NCI-H2196 treated with DMSO at 0.1 percent for 48 hours (cell line): ENCODE results near the gene OPRL1.
"Not testable (repeated sequence)": the region's sequence is repeated elsewhere in the genome, so short reads cannot be mapped to it uniquely, and the experiment has no call there.

Experiments
- DNase-seq: peaks from one replicate; lab custom pipeline; 2025; ENCODE audit not compliant: unreplicated experiment; lab: John Stamatoyannopoulos, UW

Gene OPRL1

DNA sequence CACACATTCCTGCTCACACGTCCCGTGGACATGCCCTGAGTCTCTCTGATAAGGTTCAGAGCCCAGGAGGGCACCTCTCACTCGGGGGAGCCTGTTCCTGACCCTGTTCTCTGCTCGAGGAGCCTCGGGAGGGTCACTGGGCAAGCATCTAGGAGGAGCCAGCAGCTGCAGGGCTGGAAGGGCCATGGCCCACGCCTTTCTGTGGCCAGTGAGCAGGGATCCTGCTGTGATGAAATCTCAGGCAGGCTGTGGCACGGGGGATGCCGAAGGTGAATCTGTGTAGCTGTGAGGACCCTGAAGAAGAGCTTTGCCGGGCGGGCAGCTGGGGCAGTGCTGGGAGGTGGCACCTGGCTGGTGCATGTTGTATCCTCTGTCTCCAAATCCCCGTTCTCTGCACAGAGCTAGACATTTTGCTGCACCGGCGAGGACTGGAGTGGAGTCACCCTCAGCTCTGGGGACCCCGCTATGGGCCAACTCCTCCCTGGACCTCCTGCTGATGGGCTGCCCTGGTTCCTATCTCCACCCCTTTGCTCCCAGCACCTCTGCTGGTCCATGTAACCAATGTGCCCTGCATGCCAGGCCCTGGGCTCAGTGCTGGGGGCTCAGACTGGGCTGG lies 34.6 kb downstream of the OPRL1 start:
- DNase-seq = no peak

DNA sequence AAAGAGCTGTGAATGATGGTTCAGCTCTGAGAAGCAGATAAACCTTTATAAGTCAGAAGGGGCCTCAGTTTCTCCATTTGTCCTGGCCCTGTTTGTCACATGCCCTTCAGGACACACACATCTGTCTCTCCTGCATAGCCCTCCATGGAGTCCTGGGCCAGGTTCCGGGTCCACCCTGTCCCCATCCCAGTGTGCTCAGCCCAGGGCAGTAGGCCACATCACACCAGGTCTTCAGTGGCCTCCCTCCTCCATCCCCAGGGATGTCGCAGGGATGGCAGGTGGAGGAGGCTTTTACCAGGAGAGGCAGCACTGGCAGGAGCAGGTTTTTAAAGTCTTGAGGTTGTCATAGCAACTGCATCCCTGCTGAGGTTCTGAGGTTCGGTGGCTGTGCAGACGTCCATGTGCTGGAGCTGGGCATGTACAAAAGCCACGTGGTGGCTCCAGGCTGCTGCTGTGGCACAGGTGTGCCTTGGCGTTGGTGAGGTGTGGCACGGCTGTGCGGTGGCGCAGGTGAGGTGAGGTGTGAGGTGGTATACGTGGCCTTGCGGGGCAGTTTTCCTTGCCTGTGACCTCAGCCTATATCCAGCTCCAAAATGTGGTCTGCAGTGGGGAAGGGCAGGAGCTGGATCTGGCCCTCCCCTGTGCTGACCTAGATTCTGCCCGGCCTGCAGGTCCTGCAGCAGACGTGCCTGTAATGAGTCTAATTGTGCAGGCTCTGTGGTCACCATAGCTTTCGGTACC lies 35.5 kb downstream of the OPRL1 start:
- no peak for DNase-seq

DNA sequence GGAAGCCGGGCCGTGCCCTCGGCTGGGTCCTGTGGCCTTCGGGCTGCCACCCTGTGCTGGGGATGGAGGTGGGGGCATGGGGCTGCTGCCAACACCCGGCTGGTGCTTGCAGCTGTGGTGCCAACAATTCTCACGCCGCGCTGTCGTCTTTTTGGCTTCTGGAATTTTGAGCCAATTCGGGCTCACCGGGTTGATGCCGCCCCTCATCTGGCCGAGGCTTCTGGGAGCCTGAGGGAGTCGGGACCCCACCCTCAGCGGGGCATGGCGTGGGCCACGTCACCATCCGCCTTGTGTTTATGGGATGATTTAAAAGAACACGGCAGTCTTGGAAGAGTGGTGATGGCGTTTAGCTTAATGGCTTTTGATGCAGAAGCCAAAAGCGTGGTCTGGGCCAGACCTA lies 36.1 kb downstream of the OPRL1 start:
- DNase-seq = no peak

DNA sequence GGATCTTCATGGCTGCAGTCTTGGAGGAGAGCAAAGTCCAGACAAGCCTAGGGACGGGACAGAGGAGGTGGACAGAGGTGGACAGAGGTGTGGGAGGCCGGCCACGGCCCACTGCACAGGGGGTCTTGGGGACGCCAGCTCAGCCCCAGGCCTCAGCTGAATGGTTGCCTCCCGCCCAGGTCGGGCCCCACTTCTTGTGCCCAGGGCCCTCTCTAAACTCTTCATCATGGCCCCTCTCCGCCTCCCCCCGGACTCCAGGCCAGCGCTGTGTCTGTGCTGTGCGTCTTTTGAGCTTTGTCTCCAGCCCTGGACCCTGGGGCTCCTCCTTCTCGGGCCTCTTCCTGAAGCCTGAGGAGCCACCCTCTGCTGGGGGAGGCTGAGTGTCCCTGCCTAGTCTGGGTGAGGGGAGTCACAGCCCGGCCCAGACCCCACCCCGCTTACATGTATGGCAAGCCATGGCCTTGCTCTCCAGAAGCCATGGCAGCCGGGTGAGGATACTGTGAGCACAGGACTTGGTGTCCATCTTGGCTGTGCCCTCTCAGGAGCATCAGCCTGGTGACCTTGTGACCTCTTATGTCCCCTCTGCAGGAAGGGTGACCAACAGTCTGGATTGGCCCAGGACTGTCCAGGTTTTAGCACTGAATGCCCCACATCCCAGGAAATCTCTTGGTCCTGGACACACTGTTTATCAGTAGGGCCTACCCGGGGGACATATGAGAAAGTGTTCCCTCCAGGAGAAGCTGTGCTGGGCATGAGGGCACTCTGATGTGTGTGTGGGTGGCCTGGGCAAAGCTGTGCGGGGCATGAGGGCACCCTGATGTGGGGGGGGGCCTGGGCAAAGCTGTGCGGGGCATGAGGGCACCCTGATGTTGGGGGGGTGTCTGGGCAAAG lies 36.9 kb downstream of the OPRL1 start:
- no peak for DNase-seq

DNA sequence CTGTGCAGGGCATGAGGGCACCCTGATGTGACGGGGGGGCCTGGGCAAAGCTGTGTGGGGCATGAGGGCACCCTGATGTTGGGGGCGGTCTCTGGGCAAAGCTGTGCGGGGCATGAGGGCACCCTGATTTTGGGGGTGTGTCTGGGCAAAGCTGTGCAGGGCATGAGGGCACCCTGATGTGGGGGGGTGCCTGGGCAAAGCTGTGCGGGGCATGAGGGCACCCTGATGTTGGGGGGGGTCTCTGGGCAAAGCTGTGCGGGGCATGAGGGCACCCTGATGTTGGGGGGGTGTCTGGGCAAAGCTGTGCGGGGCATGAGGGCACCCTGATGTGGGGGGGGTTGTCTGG lies 37.5 kb downstream of the OPRL1 start:
- not testable (repeated sequence) for DNase-seq

DNA sequence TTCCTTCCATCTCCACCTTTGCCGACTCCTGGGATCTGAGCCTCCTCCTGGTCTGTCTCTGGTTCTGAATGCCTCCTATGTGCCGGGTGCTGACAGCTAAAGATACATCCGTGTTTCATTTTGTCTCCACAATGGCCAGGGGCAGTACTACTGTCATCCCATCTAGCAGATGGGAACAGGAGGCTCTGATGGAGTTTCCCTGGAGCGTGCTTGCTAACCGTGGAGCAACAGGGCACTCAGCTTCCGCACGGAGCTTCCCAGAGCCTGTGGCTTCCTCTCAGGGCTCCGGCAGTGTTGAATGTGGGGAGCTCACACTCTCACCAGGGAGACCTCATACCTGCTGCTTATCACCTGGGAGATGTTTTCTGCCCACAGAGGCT lies 39.4 kb downstream of the OPRL1 start:
- DNase-seq = no peak

DNA sequence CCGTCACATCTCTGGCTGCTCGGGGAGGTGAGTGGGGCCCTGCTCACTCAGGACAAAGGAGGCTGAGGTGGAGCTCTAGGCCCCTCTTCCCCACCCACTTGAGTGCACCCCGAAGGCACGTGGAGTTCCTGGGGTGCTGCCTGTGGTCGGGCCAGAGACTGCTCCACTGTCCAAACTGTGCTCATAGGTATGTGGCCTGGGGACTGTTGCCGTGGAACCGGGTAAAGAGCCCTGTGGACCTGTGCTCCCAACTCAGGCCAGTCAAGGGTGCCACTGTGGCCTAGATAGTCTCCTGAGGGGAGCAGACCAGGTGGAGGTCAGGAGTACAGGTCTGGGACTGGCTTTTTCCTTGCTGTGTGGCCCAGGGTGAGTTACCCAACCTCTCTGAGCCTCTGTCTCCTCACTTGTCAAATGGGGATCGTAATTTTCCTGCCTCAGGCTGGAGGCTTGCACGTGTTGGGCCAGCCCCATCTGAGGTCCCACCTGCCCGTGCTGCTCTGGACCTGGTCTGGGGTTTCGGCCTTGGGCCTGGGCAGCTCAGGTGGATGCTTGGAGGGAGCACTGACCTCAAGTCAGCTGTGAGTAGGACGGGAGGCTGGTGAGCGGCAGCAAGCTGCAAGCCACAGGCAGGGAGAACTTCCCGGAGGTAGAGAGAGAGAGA lies 39.9 kb downstream of the OPRL1 start:
- DNase-seq = no peak

DNA sequence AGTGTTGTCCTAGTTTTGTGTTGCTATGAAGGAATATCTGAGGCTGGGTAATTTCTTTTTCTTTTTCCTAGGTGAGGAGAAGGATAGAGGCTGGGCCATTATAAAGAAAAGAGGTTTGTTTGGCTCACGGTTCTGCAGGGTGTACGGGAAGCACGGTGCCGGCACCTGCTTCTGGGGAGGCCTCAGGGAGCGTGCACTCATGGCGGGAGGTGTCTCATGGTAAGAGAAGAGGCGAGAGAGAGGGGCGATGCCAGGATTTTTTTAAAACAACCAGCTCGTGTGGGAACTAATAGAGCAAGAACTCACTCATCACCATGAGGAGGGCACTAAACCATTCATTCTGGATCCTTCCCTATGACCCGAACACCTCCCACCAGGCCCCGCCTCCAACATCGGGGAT lies 41.7 kb downstream of the OPRL1 start:
- DNase-seq = no peak

DNA sequence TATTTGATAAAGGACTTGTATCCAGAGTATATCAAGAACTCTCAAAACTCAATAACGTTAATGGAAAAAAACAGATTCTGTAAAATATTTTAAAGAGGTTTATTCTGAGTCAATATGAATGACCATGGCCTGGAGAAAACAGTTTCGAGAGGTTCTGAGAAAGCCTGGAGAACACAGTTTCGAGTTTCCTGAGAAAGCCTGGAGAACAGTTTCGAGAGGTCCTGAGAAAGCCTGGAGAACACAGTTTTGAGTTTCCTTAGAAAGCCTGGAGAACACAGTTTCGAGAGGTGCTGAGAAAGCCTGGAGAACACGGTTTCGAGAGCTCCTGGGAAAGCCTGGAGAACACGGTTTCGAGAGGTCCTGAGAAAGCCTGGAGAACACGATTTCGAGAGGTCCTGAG lies 43.0 kb downstream of the OPRL1 start:
- DNase-seq = not testable (repeated sequence)

DNA sequence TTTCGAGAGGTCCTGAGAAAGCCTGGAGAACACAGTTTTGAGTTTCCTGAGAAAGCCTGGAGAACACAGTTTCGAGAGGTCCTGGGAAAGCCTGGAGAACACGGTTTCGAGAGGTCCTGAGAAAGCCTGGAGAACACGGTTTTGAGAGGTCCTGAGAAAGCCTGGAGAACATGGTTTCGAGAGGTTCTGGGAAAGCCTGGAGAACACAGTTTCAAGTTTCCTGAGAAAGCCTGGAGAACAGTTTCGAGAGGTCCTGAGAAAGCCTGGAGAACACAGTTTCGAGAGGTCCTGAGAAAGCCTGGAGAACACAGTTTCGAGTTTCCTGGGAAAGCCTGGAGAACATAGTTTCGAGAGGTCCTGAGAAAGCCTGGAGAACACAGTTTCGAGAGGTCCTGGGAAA lies 43.6 kb downstream of the OPRL1 start:
- DNase-seq = not testable (repeated sequence)

DNA sequence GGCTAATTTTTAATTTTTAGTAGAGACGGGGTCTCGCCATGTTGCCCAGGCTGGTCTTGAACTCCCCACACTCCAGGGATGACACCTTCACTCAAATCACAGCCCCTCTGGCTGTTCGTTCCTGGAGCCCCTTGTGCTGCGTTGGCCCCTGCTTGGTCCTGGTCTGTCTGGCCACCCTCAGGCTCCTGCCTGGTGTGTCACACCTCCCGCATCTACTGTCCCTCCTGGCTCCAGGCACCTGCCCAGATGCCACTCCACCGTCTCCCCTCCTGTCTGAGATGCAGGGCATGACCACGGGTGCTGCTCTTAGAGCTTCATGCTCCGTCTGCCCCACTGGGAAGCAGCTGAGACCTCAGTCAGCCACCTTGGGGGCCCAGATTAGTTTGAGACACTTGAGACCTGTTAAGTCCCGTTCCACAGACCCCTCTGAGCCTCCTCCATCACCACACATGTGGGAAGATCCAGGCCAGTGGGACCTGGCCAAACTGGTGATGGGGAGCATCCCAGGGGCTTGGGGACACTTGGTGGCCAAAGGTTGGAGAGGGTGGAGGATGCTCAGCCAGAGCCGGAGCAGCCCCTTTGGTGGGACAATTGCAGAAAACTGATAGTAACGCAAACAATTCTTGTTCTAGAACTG lies 49.4 kb downstream of the OPRL1 start:
- no peak for DNase-seq

DNA sequence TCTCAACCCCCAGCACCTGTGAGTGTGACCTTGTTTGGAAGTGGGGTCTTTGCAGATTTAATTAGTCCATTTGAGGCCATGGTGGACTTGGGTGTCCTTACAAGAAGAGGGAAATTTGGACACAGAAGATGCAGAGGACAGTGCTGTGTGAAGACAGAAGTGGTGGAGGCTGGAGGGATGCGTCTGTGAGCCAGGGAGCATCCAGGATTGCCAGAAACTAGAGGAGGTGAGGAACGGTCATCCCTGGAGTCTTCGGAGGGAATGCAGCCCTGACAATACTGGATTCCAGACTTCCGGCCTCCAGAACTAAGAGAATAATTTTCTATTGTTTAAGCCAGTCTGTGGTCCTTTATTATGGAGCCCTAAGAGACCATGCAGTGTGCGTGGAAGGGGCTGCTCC lies 50.4 kb downstream of the OPRL1 start:
- DNase-seq = no peak

DNA sequence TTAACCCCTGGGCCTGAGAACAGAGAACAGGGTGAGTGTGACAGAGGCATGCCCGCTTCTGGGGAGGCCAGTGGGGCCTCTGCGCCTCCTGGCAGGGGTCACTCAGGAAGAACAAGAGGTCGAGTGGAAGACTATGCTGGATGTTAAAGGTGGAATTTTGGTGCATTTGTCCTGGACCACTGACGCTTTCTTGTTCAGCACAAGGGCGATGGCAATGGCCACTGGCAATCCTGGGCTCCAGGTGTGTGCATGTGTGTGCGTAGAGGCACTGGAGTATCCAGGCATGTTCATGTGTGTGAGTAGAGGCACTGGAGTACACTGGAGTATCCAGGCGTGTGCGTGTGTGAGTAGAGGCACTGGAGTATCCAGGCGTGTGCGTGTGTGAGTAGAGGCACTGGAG lies 51.0 kb downstream of the OPRL1 start:
- no peak for DNase-seq

DNA sequence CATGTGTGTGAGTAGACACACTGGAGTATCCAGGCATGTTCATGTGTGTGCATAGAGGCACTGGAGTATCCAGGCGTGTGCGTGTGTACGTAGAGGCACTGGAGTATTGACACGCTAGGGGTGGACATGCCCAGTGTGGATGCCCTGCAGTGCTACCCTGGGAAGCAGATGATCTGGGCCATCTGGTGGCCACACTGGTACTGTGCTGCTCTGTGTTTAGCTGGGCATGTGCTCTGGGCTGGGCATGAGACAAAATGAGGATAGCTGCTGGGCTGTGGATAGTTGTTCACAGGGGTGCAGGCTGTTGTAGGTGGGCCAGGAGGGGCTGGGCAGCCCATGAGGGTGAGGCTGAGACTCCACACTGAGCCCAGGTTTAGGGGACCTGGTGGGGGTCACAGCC lies 51.5 kb downstream of the OPRL1 start:
- no peak for DNase-seq

DNA sequence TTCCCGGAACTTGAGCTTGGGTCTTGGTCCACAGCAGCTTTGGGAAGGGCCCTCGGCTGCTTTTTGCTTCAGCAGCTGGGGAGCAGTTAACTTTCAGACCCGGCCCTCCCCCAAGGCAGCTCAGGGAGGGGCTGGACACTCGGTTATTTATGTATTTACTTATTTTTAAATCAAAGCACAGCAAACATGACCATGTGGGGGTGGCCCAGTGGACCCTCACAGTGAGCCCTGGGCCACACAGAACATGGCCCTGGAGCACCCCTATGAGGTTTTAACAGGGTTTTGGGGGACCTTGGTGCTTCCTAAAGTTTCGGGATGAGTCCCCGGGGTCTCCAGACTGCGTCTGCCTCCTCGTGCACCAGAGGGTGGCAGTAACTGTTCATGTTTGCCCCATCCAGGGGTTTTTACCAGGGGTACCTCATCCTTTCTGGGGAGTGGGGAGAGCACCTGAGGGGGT lies 54.1 kb downstream of the OPRL1 start:
- no peak for DNase-seq

DNA sequence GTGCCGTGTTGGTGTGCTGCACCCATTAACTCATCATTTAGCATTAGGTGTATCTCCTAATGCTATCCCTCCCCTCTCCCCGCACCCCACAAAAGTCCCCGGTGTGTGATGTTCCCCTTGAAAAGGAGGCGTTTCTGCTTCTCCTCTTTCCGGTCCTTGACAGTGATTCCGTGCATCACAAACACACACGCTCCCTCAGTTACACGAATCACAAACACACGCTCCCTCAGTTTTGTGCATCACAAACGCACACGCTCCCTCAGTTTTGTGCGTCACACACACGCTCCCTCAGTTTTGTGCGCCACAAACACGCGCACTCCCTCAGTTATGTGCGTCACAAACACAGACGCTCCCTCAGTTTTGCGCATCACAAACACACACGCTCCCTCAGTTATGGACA lies 54.9 kb downstream of the OPRL1 start:
- not testable (repeated sequence) for DNase-seq

DNA sequence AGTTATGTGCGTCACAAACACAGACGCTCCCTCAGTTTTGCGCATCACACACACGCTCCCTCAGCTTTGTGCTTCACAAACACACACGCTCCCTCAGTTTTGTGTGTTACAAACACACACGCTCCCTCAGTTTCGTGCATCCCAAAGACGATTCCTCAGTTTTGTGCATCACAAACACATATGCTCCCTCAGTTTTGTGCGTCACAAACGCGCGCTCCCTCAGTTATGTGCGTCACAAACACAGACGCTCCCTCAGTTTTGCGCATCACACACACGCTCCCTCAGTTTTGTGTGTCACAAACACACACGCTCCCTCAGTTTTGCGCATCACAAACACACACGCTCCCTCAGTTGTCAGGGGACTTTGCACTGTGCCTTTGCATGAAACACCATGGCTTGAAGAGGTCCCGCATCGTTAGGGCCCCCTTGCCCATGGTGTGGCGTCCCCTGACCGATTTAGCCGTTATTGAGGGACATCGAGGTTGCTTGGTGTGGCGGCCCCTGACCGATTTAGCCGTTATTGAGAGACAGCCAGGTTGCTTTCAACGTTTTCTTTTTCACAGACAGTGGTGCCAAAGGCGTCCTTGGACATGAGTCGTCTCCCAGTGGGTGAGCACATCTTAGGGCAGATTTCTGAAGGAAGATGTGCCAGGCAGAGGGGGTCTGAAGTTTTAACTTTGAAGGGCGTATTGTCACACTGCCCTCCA lies 56.3 kb downstream of the OPRL1 start:
- no peak for DNase-seq

DNA sequence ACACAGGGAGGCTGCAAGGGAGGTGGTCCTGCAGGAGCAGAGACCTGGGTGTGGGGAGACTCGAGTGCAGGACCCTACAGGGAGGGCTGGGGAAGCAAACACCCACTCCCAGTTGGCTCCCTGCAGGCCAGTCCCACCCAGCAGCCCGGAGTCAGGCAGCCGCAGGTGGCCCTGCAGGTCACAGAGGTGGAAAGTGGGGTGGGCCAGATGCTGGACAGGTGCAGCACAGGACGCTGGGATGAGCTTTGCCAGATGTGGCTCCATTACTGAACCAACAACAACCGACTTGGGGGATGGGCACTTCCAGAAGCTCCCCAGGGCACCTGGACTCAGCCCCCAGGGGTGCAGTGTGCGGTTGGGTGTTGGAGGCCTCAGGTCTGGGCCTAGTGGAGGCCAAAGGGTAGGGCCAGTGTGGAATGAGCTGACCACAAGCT lies 57.7 kb downstream of the OPRL1 start:
- DNase-seq = no peak

DNA sequence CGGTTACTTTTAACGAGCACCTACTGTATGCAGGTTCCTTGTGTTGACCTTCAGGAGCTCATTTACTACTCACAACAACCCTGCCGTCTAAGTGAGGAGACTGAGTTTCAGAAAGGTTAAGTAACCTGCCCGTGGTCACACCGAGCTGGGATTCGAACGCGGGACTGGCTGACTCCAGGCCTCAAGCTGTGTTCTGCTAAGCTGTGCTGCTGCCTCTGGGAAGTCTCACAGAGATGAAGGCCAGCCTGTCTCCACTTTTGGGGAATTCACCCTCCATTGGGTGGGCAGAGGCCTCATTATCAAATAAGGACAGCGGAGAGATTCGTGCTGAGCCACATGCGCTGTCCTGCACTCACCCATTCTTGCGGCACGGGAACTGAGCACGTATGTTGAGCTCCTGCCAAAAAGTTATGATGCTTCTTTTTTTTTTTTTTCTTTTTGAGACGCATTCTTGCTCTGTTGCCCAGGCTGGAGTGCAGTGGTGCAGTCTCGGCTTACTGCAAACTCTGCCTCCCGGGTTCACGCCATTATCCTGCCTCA lies 58.5 kb downstream of the OPRL1 start:
- no peak for DNase-seq
